CD14-positive monocyte (primary cell): Measurements from ENCODE around the gene LRRK2. TPM values are rescaled to one million over a fixed set of nuclear protein-coding genes. Genes with fewer than 3 reads are reported as not detected.

Experiments
- DNase-seq, 3 donors: peaks; one replicate each; pipeline ENCODE4 v3.0.0-alpha.2; 2011 to 2022
- H2AFZ ChIP-seq: 2 replicates; pipeline ENCODE4 v1.6.0; 2012; ENCODE audit warnings: mild to moderate bottlenecking, low read depth, low read length, inconsistent platforms; ENCODE audit not compliant: insufficient read depth, poor library complexity, severe bottlenecking
- H3K27ac ChIP-seq, 2 donors: 1 replicate in 1 of 2; 2 replicates in 1 of 2; pipeline ENCODE4 v1.5.1; 2012 to 2013; ENCODE audit warnings: low read length in 2 of 2, control low read depth in 1 of 2, inconsistent platforms in 1 of 2, low read depth in 1 of 2, mild to moderate bottlenecking in 1 of 2
- H3K27me3 ChIP-seq, 2 donors: one replicate each; pipeline versions ENCODE4 v1.6.0 to v1.6.1; 2011 to 2013; ENCODE audit warnings: low read length in 2 of 2; ENCODE audit not compliant: control insufficient read depth in 2 of 2, insufficient read depth in 2 of 2
- H3K36me3 ChIP-seq, 2 donors: replicated peaks in 1 of 2; 1 replicate in 1 of 2; 2 replicates in 1 of 2; pipeline versions ENCODE4 v1.5.1 to v1.6.1; 2012 to 2013; ENCODE audit warnings: low read length in 2 of 2, control low read depth in 1 of 2, inconsistent platforms in 1 of 2, mild to moderate bottlenecking in 1 of 2; ENCODE audit not compliant: insufficient read depth in 2 of 2, control insufficient read depth in 1 of 2
- H3K4me1 ChIP-seq, 2 donors: 1 replicate in 1 of 2; 2 replicates in 1 of 2; pipeline versions ENCODE4 v1.5.1 to v1.6.1; 2012 to 2013; ENCODE audit warnings: low read length in 2 of 2, control low read depth in 1 of 2, inconsistent platforms in 1 of 2, mild to moderate bottlenecking in 1 of 2, moderate library complexity in 1 of 2; ENCODE audit not compliant: insufficient read depth in 2 of 2, control insufficient read depth in 1 of 2
- H3K4me2 ChIP-seq: replicated peaks from 2 replicates; pipeline ENCODE3; 2012; ENCODE audit warnings: low read length, moderate library complexity, mild to moderate bottlenecking; ENCODE audit not compliant: poor library complexity, severe bottlenecking; ENCODE audit errors: extremely low read depth
- H3K4me3 ChIP-seq, 3 experiments: fragments of 200-600 bp in 1 of 3; sonication (generic) in 1 of 3; replicated peaks in 1 of 3; 1 replicate in 2 of 3; 2 replicates in 1 of 3; pipeline ENCODE4 v1.5.1; 2011 to 2013; ENCODE audit warnings: low read length in 3 of 3, mild to moderate bottlenecking in 3 of 3, control low read depth in 2 of 3, low read depth in 2 of 3, inconsistent platforms in 1 of 3, moderate library complexity in 1 of 3
- H3K79me2 ChIP-seq: 2 replicates; pipeline ENCODE4 v1.6.0; 2012; ENCODE audit warnings: mild to moderate bottlenecking, control low read depth, inconsistent platforms, low read length, moderate library complexity; ENCODE audit not compliant: insufficient read depth
- H3K9ac ChIP-seq: 2 replicates; pipeline ENCODE4 v1.6.0; 2017; ENCODE audit warnings: low read length, mild to moderate bottlenecking; ENCODE audit not compliant: insufficient read depth, poor library complexity, severe bottlenecking
- H3K9me3 ChIP-seq, 2 donors: replicated peaks in 1 of 2; 1 replicate in 1 of 2; 2 replicates in 1 of 2; pipeline versions ENCODE4 v1.5.1 to v1.6.1; 2012 to 2013; ENCODE audit warnings: low read length in 2 of 2, control low read depth in 1 of 2; ENCODE audit not compliant: control insufficient read depth in 1 of 2, insufficient read depth in 1 of 2
- H4K20me1 ChIP-seq: 2 replicates; pipeline ENCODE4 v1.6.0; 2012; ENCODE audit warnings: mild to moderate bottlenecking, low read length, control low read depth, moderate library complexity; ENCODE audit not compliant: insufficient read depth
- H3K27ac Mint-ChIP-seq, 7 donors: one replicate each; pipeline ENCODE4 v1.8.0; 2020; ENCODE audit warnings: mild to moderate bottlenecking in 7 of 7, mixed read lengths in 7 of 7, moderate library complexity in 6 of 7, inconsistent platforms in 2 of 7
- H3K27me3 Mint-ChIP-seq, 3 donors: one replicate each; pipeline ENCODE4 v1.8.0; 2021 to 2022; ENCODE audit warnings: low read depth in 3 of 3, mild to moderate bottlenecking in 3 of 3, mixed read lengths in 3 of 3, moderate library complexity in 3 of 3, inconsistent platforms in 1 of 3
- H3K36me3 Mint-ChIP-seq, 2 donors: one replicate each; pipeline ENCODE4 v1.8.0; 2020; ENCODE audit warnings: mixed read lengths in 2 of 2, inconsistent platforms in 1 of 2, mild to moderate bottlenecking in 1 of 2
- H3K4me1 Mint-ChIP-seq: one replicate; pipeline ENCODE4 v1.8.0; 2020; ENCODE audit warnings: mild to moderate bottlenecking, mixed read lengths
- H3K4me3 Mint-ChIP-seq, 2 donors: one replicate each; pipeline ENCODE4 v1.8.0; 2020; ENCODE audit warnings: mild to moderate bottlenecking in 2 of 2, mixed read lengths in 2 of 2, moderate library complexity in 1 of 2
- H3K9me3 Mint-ChIP-seq, 7 donors: one replicate each; pipeline ENCODE4 v1.8.0; 2020 to 2022; ENCODE audit warnings: mixed read lengths in 7 of 7, mild to moderate bottlenecking in 6 of 7, moderate library complexity in 6 of 7, inconsistent platforms in 2 of 7
- CTCF ChIP-seq: fragments of 200-600 bp; IDR thresholded peaks from one replicate; pipeline ENCODE4 v1.8.0; 2022; ENCODE audit warnings: antibody characterized with exemption, mild to moderate bottlenecking
- WGBS: methylation state at CpG from one replicate; pipeline ENCODE4 v1.1.5; 2013; ENCODE audit warnings: missing lambda C conversion rate; ENCODE audit not compliant: insufficient coverage; 5-methylcytosine and 5-hydroxymethylcytosine counted together
- intact Hi-C, 2 donors: fragments of 100-400 bp; cut with micrococcal nuclease; formaldehyde crosslinking; loops; one replicate each; pipeline versions ENCODE4 v1.15.0 to v1.15.1; 2023
- polyA plus RNA-seq, 3 donors: library from polyadenylated mRNA; depleted of rRNA in 1 of 3; unstranded in 2 of 3; stranded (reverse) in 1 of 3; fragments of 300-500 nt in 2 of 3; fragments of >200 nt in 1 of 3; fragmentation: Illumina TruSeq in 2 of 3; gene quantifications; 1 replicate in 2 of 3; 2 replicates in 1 of 3; pipeline ENCODE4 v1.2.3, GENCODE V29; 2012 to 2021

Gene LRRK2
- polyA plus RNA-seq, 3 donors, result 47.7 to 67.2 (median 47.9) TPM

DNA sequence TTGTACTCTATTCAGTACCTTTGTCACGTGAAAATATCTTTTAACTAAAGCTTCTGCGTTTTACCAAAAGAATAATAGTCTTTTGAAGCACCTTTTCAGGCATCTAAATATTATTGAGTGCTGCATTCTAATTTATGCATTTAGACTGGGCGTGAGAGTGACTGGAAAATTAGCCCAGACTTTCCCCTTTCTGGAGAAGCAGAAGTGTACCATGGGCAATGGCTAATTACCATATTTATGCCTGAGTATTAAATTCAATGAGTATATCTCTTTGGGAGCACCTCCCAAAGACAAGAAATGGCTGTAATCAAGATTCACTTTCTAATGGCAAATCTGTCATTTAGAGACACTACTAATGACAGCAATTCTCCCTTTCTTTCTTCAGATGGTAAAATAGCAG, 174.9 kb downstream of the LRRK2 start:
- no peaks in the 10 kb centered on the region for H3K79me2 ChIP-seq
- H3K9ac ChIP-seq, result no peak overlapping the region
- WGBS, result no CpG with 5 or more reads among the region's 3 CpGs
- H2AFZ ChIP-seq, result no peak overlapping the region
- peaks cover 0 to 3% of the 10 kb centered on the region in 2 donors for H3K27me3 ChIP-seq
- no peak overlapping the region for H3K4me3 Mint-ChIP-seq
- H3K9me3 ChIP-seq, result no peaks in the 10 kb centered on the region
- H3K9me3 Mint-ChIP-seq, result peaks cover 0 to 5% (median 3%) of the 10 kb centered on the region in 7 donors
- no peak overlapping the region for H3K27ac ChIP-seq
- intact Hi-C loops, result no loop called here
- H3K4me3 ChIP-seq, result no peak overlapping the region
- no peak overlapping the region for H3K4me2 ChIP-seq
- no peaks in the 10 kb centered on the region for H3K4me1 Mint-ChIP-seq
- no peaks in the 10 kb centered on the region for H3K4me1 ChIP-seq
- H4K20me1 ChIP-seq, result no peaks in the 10 kb centered on the region
- H3K36me3 Mint-ChIP-seq, result no peaks in the 10 kb centered on the region
- no peak for TF ChIP-seq CTCF
- DNase-seq, result no peak
- no peak overlapping the region for H3K27ac Mint-ChIP-seq
- H3K36me3 ChIP-seq, result no peaks in the 10 kb centered on the region
- peaks cover 2 to 3% (median 2%) of the 10 kb centered on the region in 3 donors for H3K27me3 Mint-ChIP-seq

GRCh38 chr12:40405419-40405818, 180.6 kb downstream of the LRRK2 start:
- no peaks in the 10 kb centered on the region for H3K36me3 Mint-ChIP-seq
- no peaks in the 10 kb centered on the region for H3K4me1 Mint-ChIP-seq
- H3K79me2 ChIP-seq, result no peaks in the 10 kb centered on the region
- H3K9me3 Mint-ChIP-seq, result peaks cover 0 to 9% (median 2%) of the 10 kb centered on the region in 7 donors
- no peak for TF ChIP-seq CTCF
- no CpG with 5 or more reads among the region's 8 CpGs for WGBS
- no peak for DNase-seq
- H3K4me2 ChIP-seq, result no peak overlapping the region
- no peaks in the 10 kb centered on the region for H3K9me3 ChIP-seq
- no peak overlapping the region for H3K4me3 Mint-ChIP-seq
- H3K4me3 ChIP-seq, result no peak overlapping the region
- H3K36me3 ChIP-seq, result no peaks in the 10 kb centered on the region
- H3K4me1 ChIP-seq, result no peaks in the 10 kb centered on the region
- no peak overlapping the region for H3K27ac ChIP-seq
- H3K27me3 Mint-ChIP-seq, result peaks cover 3 to 7% (median 5%) of the 10 kb centered on the region in 3 donors
- no peak overlapping the region for H2AFZ ChIP-seq
- no peak overlapping the region for H3K9ac ChIP-seq
- H3K27ac Mint-ChIP-seq, result no peak overlapping the region
- H3K27me3 ChIP-seq, result no peaks in the 10 kb centered on the region
- no peaks in the 10 kb centered on the region for H4K20me1 ChIP-seq
- intact Hi-C loops, result no loop called here

Other genes starting within 250 kb of the LRRK2 start
- 1 to 10 TPM; 2.2 to 2.9 (median 2.5) TPM for gene SLC2A13, start 118.9 kb upstream of the LRRK2 start, polyA plus RNA-seq